HG02973 (cell line): Measurements from ENCODE around the gene RNU6-1.

Experiments used
- ATAC-seq: cut with Tn5 transposase; IDR thresholded peaks from one replicate; pipeline ENCODE4 v1.9.1; 2021; ENCODE audit warnings: moderate library complexity; ENCODE audit not compliant: unreplicated experiment

The RNU6-1 gene

GRCh38 chr15:67822537-67823313, 17.1 kb downstream of the RNU6-1 start:
- no peak for ATAC-seq

DNA sequence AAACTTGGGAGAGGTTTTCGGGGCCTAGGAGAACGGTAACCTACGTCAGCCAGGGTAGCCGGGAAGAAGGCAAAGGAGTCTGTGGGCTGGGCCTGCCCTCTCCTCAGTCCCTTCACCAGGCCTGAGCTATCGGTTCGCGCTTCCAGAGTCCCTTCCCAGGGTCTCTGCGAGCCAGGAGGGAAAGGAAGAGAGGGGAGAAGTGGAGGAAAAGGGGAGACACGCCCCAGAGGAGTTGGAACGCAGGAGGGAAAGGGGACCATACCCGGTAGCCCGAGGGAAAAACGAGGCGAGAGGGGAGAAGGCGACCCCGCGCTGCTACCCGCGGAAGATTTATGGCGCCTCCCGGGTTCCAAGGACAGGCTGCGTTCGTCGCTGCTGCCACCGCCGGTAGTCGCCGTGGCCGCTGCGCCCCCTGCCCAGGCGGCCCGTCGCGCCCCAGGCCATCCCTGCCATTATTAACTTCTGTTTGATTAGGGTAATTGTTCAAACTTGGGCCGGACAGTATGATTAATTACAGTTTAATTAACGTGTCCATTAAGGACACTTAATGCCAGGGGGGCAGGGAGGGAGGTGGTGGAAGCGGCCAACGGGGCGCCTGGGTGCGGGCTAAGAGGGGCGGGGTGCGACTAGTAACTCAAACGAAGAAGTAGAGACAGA, 17.9 kb downstream of the RNU6-1 start:
- ATAC-seq: no peak

GRCh38 chr15:67820992-67821783, 18.7 kb downstream of the RNU6-1 start:
- no peak for ATAC-seq

- no peak for ATAC-seq
Measured at GRCh38 chr15:67820122-67820991, 19.5 kb downstream of the RNU6-1 start.

- no peak for ATAC-seq
Measured at GRCh38 chr15:67819636-67820035, 20.2 kb downstream of the RNU6-1 start.

DNA sequence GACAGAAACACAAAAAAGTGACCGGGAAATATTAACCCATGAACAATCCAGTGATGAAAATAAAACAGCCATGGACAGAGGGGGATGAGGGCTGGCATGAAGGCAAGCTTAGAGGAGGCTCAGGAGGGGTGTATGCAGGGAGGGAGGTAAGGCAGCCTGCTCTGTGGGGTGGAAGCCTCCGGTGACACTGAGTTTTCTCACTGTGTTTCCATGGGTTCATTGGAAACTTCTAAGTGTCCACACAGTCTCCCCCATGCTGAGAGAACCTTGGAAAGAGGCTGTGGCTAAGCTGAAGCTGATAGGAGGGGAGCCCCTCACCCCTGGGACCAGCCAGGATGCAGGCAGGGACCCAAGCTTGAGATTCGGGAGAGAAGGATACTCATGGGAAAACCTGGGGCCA, 21.4 kb downstream of the RNU6-1 start:
- ATAC-seq: no peak

DNA sequence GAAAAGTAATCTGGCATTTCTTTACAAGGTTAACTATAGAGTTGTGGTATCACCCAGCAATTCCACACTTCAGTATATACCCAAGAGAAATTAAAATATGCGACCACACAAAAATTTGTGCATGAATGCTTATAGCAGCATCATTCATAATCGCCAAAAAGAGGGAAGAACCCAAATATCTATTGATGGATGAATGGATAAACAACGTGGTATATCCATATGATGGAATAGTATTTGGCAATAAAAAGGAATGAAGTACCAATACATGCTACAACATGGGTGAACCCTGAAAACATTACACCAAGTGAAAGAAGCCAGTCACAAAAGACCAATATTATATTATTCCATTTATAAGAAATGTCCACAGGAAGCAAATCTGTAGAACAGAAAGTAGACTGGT, 23.2 kb downstream of the RNU6-1 start:
- ATAC-seq: no peak

DNA sequence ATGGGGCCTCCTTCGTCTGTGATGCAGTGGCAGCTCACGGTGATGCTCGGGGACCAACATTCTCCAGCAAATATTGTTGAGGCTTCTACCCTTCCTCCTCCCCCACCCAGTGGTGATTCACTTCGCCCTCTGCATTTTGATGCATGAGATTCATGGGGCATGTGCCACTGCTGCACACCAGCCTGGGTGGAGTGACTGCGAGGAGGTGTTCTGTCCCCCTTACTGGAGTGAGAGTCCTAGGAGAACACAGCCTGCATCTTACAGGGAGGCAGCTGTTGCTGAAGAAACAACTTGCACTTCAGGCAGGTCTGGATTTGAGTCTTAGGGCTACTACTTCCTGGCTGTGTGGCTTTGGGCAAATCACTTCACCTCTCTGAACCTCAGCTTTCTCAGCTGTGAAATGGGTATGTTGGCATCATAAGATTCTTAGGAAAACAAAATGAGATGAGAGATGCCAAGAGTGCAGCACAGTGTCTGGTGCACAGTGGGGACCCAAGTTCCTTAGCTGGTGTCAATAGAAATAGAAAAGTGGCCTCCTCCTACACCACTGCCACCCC, 24.7 kb downstream of the RNU6-1 start:
- ATAC-seq: no peak

DNA sequence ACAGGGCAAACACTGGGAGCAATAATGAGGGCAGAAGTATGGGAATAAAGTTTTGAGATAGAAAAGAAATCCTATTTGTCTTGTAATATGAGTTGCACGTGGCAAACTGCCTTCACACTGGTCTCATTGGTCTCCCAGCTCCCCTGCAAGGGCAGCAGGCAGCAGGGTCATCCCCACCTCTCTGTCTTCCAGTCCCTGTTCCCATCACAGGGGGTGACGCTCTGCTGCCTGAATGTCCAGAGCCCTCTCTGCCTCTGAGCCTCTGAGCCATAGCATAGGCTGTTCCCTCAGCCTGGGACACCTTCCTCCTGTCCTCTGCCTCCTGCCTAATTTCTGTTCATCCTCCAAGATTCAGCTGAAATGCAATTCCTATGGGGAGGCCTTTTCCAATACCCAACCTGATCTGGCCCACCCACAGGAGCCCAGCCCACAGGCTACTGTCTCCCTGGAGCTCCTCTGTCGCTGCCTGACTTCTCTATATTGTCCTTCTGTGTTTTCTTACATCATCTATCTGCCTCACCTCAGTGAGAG, 26.7 kb downstream of the RNU6-1 start:
- ATAC-seq: no peak

DNA sequence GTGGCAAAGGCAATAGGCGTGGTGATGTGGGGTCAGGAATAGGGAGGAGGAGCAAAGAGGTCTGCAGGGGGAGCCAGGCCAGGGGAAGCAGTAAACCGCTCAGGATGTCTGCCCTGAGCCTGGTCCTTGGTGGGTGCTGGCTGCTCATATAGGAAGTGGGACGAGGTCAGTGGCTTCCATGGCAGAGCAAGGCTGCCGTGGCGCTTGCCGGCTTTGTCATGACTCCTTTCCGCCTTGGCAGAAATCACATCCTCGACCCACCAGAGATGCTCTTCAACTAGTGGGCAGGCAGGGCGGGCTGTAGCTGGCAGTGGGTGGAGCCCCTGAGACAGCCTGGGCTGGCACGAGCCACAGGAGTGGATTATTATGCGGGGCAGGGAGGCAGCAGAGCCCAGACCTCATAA, 27.6 kb downstream of the RNU6-1 start:
- ATAC-seq: no peak

GRCh38 chr15:67809866-67810265, 30.0 kb downstream of the RNU6-1 start:
- no peak for ATAC-seq

- ATAC-seq: no peak
Measured at GRCh38 chr15:67809441-67809840, 30.4 kb downstream of the RNU6-1 start.

DNA sequence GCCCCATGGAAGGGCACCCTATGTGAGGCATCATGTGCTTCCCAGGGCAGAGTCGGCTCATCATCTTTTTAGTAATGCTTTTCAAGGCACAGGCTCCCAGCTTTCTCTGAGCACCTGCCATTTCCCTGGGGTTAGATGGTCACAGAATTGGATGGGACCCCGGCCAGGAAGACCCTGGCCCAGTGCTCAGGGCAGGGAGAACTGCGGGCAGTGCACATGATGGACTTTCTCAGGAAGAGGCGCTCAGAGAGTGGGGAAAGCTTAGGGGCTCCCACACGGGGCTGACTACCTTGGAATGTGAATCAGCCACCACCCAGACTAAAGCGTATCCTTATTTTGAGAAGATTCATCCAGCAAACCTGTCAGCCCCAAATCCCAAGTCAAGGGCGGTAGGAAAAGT, 31.0 kb downstream of the RNU6-1 start:
- no peak for ATAC-seq

DNA sequence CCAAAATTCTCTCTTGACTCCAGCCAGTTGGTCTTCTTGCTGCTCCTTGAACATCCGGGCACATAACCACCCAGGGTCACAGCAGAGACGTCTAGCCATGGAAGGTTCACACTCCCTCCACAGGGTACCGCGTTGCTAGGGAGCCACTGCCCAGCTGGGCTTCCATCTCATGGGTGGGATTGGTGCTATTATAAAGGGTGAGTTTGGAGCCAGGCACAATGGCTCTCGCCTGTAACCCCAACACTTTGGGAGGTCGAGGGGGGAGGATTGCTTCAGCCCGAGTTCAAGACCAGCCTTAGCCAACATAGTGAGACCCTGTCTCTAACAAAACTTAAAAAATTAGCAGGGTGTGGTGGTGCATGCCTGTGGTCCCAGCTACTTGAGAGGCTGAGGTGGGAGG, 32.0 kb downstream of the RNU6-1 start:
- ATAC-seq: no peak

GRCh38 chr15:67807141-67807540, 32.7 kb downstream of the RNU6-1 start:
- ATAC-seq: no peak

DNA sequence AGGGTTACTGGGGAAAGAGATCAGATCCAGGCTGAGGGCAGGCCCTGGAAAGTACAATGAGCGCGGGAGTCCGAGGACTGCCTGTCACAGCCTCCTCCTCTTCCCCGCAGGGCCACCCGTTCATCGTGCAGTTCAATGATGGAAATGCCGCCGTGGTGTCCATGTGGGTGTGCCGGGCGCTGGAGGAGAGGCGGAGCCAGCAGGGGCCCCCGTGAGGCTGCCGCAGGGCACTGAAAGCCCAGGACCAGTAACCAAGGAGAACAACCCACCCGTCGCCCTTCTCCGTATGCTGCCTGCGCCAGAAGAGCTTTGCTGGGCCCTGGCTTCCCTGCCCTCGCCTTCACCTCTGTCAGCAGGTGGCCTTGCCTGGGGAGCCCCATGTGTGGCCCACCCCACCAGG, 33.3 kb downstream of the RNU6-1 start:
- no peak for ATAC-seq

- no peak for ATAC-seq
Measured at GRCh38 chr15:67805666-67806516, 34.0 kb downstream of the RNU6-1 start.

DNA sequence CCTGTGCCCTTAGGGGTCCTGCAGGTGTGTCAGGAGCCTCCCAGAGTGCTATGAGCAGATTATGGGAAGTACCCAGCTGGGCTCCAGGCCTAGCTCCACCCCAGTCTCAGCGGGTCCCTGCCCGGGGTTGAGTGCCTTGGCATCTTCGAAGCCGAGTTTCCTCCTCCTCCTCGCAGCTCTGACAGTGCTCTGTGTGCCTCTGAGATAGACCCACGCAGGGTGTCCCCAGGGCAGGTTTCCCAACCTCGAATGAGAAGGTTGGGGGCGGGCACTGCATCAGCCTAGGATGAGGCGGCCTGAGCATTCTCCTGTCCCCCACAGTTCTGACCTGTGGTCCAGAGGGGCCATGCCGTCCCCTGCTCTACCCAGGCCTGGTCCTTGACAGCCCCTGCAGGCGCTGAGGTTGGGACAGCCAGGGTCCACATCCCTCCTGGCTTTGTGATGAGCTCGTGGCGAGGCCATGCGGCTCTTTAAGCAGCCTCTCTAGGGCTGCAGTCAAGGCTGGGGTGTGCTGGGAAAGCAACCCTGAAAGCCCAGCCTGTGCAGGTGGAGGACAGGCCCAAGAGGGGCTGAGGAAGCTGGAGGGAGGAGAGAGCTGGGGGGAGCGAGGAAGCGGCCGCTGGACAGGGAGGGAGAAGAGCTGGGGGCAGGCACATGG, 34.7 kb downstream of the RNU6-1 start:
- ATAC-seq: no peak
